GM19463 (cell line): Measurements from ENCODE around the gene TLR7.

Experiments used
- ATAC-seq: cut with Tn5 transposase; IDR thresholded peaks from one replicate; pipeline ENCODE4 v1.9.1; 2021; ENCODE audit warnings: mild to moderate bottlenecking, moderate library complexity; ENCODE audit not compliant: unreplicated experiment

Gene TLR7

GRCh38 chrX:12922599-12922919, 55.7 kb downstream of the TLR7 start:
- ATAC-seq = no peak

GRCh38 chrX:12929701-12930100, 62.8 kb downstream of the TLR7 start:
- ATAC-seq = no peak

- no peak for ATAC-seq
Observed at GRCh38 chrX:12930150-12930549, 63.3 kb downstream of the TLR7 start.

- no peak for ATAC-seq
Observed at GRCh38 chrX:12932244-12932643, 65.4 kb downstream of the TLR7 start.

- no peak for ATAC-seq
Observed at GRCh38 chrX:12934850-12935249, 68.0 kb downstream of the TLR7 start.

GRCh38 chrX:12936947-12937346, 70.1 kb downstream of the TLR7 start:
- no peak for ATAC-seq
